KBM-7 (cell line): ENCODE results near the gene GPR137.

Experiments used
- DNase-seq: peaks from one replicate; pipeline ENCODE4 v3.0.0-alpha.2; 2015
- in situ Hi-C: fragments of 300-500 bp; cut with MboI; formaldehyde crosslinking; loops from 2 replicates; pipeline ENCODE4 v1.14.3; 2020; ENCODE audit warnings: low sequenced_read_pairs, low pct_unique_long_range_greater_than_20kb, mixed read lengths

GPR137 gene

DNA sequence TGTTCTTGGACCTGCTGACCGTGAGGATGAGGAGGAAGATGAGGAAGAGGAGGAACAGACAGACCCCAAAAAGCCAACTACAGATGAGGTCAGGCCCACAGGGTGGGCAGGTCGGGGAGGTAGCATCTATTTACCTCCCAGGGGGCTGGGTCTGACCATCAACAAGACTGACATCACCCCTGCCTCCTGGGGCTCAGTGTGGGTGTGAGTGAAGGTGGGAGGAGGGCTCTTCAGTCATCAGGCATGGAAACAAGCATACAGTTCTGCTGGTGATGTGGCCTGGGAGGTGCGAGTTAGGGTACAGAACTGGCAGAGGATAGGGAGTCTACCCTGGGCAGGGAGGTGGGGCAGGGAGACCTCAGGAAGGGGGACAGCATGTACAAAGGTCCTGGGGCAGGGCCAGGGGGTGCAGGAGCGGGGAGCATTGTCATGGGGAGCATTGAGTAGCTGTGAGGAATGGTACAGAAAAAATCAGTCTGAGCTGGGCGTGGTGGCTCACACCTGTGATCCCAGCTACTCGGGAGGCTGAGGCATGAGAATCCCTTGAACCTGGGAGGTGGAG, 25.4 kb upstream of the GPR137 start:
- DNase-seq = no peak
- in situ Hi-C loops = no loop called here

DNA sequence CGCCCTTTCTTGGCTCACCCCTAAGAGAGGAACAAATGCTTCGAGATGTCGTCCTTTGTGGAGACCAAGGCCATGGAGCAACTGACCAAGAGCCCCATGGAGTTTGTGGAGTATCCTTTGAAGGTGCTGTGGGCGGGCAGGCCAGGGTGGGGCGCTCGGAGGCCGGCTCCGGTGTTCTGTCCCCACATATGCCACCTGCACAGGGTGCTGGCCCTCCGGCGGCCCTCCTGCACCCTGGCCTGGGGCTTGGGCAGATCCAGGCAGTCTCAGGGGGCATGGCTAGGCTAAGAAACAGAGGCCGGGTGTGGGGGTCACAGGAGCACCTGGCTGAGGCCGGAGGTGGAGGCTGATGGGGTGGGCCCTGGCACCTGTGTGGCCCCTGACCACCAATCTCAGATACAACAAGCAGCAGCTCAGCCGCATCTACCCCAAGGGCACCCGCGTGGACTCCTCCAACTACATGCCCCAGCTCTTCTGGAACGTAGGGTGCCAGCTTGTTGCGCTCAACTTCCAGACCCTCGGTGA, 24.0 kb upstream of the GPR137 start:
- DNase-seq = no peak
- in situ Hi-C loops = no loop called here

DNA sequence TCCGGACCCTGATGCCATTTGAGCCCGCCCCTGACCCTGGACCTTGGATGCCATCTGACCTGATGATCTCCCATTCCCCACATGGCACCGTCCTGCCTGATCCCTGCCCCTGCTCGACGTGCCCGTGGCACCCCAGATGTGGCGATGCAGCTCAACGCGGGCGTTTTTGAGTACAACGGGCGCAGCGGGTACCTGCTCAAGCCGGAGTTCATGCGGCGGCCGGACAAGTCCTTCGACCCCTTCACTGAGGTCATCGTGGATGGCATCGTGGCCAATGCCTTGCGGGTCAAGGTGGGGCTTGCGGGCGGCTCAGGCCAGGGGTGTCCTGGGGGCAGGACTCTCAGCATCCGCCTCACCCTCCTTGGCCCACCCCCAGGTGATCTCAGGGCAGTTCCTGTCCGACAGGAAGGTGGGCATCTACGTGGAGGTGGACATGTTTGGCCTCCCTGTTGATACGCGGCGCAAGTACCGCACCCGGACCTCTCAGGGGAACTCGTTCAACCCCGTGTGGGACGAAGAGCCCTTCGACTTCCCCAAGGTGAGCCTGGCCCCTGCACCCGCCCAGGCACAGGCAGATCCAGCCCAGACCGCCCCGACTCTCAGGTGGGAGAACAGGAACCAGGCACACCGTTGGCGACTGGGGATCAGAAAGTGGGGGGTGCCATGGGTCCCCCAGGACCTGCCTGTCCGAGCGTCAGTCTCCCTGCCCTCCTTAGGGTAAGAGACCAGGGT, 23.2 kb upstream of the GPR137 start:
- in situ Hi-C loops = no loop called here
- DNase-seq = no peak

DNA sequence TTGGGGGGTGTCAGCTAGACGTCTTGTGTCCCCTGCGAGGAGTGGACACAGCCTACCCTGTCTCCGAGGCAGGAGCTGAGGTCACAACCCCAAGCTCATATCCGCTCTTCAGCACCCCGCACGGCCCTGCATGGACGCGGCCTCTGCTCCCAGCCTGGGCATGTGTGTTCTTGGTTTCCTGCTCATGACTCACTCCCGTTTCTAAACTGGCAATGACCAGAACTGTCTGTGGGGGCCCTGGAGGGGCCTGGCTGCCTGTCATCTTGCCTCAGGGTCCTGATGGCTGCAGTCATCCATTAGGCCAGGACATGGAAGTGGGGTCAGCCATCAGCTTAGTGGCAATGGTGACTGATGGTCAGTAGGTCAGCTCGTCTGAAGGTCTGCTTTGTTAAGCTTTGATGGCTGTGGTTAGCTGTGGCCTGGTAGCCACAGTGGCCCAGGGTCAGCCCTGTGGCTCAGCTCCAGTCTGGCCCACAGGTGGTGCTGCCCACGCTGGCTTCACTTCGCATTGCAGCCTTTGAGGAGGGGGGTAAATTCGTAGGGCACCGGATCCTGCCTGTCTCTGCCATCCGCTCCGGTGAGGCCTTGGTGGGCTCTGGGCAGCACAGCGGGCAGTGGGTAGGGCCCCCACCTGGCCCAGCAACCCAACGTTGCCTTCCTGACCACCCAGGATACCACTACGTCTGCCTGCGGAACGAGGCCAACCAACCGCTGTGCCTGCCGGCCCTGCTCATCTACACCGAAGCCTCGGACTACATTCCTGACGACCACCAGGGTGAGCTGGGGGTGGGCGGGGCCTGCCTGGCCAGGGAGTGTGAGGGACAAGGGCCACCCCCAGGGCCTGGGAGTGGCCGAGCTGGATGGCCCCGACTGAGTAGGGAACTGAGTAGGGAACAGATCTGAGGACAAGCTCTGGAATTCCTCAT, 22.4 kb upstream of the GPR137 start:
- no peak for DNase-seq
- in situ Hi-C loops = no loop called here

DNA sequence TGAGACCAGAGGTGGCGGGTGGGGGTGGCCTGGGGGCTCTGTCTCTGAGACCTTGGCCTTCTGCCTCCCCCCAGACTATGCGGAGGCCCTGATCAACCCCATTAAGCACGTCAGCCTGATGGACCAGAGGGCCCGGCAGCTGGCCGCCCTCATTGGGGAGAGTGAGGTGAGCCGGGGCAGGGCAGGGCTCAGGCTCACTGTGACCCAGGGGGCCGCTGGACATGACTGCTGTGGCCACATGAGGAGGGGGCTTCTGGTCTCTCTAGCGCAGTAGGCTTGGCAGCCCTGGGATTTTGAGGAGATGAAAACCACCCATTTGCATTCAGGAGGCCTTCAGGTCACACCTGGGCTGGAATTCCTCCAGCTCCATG, 21.7 kb upstream of the GPR137 start:
- in situ Hi-C loops = no loop called here
- DNase-seq = no peak

DNA sequence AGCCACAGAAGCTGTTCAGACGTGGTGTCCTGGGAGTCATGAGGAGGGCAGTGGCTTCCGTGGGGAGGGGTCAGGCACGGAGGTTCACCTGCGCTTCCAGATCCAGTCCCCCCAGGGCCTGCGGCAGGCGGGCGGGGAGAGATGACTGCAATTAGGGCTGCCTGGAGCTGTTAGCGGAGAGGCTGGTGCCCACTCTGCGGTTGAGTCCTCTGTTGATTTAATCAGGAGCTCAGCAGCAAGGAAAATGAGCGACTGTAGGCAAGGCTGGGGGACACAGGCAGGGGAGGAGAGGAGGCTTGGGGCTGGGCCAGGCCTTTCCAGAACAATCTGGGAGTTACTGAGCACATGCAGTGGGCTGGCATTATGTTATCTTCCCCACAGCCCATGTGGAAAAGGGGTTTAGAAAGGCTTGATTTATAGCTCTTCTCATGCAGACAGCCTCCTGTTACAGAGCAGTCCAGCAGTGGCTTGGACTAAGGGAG, 21.2 kb upstream of the GPR137 start:
- no peak for DNase-seq
- in situ Hi-C loops = no loop called here

DNA sequence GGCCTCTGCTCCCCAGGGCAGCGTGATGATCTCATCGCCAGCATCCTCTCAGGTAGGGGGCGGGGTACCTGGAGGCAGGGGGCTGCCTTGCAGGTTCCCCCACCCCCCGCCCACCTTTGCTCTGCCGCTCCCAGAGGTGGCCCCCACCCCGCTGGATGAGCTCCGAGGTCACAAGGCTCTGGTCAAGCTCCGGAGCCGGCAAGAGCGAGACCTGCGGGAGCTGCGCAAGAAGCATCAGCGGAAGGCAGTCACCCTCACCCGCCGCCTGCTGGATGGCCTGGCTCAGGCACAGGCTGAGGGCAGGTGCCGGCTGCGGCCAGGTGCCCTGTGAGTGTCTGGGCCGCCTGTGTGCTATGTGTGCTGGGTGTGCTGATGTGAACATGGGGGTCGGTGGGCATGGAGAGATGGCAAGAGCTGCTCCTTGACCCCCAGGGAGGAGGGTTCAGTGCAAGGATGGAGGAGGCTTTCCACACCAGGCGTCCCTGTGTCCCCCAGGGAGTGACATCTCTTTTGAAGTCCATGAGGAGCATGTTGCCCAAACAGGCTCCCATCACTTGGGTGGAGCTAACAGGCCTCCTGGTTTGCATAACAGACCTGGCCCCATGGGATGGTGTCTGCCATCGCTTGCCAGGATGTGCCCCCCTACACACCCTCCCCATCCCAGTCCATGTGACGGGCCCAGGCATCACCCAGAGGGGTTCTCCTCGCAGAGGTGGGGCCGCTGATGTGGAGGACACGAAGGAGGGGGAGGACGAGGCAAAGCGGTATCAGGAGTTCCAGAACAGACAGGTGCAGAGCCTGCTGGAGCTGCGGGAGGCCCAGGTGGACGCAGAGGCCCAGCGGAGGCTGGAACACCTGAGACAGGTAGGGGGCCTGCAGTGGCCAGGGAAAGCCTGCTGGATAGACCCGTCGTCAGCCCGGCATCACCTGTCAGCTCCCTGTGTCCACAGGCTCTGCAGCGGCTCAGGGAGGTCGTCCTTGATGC, 20.2 kb upstream of the GPR137 start:
- in situ Hi-C loops = no loop called here
- DNase-seq = no peak

DNA sequence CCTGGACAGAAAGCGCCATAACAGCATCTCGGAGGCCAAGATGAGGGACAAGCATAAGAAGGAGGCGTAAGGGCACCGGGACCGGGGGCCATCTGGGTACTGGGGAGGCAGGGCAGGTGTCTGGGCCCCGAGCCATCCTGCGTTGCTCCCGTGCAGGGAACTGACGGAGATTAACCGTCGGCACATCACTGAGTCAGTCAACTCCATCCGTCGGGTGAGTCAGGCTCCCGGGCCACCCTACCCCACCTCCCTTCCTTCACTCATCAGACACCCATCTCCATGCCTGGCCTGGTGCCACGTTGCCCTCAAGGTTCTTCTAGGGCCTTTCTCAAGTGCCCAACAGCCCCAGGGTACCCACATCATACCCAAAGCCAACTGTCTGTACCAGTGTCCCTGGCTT, 19.3 kb upstream of the GPR137 start:
- no peak for DNase-seq
- in situ Hi-C loops = no loop called here

DNA sequence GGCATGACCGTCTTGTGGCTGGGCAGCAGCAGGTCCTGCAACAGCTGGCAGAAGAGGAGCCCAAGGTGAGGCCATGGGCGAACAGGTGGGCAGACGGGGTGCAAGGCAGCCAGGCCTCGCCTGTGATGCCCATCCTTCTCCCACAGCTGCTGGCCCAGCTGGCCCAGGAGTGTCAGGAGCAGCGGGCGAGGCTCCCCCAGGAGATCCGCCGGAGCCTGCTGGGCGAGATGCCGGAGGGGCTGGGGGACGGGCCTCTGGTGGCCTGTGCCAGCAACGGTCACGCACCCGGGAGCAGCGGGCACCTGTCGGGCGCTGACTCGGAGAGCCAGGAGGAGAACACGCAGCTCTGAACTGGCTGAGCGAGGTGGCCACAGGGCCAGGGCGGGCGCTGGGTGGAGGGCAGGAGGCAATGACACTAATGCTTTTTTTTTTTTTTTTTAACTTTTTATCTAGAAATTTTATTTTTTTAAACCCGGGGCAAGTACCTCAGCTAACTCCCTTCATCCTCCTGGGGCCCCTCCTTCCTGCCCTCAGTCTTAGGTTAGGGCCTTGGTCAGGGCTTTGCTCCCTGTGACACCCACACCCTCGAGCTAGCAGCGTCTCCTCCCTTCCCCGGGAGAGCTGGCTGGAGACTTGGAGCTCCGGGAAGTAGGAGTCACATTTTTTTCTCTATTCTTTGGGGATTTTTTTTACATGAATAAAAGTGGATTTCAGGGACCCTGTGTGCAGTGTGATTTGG, 18.3 kb upstream of the GPR137 start:
- DNase-seq = no peak
- in situ Hi-C loops = no loop called here

DNA sequence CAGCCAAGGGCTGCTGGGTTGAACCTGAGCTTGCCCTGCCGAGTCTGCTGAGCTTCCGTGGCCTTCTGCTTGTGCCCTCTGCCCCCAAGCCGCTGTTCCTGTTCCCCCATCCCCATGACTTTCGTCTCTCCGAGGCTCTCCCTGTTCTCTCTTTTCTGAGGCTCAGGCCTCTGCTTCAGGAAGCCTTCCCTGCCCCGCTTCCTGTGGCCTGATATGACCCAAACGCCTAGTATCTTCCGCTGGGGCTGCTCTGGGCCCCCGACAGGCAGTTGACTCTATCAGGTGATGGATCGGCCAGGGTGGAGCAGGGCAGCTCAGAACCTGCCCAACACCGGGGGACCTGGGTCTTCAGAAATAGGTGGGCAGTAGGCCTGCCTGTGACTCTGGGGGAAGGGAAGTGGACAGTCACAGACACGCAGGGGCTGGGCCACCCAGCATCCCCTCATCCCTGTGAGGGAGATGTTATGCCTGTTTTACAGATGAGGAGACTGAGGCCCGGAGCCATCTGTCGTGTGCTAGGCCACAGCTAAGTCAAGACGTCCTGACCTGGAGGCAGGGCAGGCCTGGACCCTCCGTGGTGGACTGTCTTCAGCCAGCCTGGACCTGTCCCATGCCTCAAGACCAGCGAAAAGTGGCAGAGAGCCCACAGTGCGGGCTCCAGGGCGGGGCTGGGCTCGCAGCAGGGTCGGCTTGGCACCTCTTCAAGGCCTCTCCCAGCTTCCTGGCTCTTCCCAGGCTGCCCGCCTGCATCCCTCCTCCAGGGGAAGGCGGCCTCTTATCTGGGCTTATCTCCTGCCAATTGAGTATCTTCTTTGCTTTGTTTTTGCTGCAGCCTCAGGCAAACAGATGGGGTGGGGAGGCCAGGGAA, 17.4 kb upstream of the GPR137 start:
- in situ Hi-C loops = no loop called here
- peak; percentile 57 for DNase-seq

DNA sequence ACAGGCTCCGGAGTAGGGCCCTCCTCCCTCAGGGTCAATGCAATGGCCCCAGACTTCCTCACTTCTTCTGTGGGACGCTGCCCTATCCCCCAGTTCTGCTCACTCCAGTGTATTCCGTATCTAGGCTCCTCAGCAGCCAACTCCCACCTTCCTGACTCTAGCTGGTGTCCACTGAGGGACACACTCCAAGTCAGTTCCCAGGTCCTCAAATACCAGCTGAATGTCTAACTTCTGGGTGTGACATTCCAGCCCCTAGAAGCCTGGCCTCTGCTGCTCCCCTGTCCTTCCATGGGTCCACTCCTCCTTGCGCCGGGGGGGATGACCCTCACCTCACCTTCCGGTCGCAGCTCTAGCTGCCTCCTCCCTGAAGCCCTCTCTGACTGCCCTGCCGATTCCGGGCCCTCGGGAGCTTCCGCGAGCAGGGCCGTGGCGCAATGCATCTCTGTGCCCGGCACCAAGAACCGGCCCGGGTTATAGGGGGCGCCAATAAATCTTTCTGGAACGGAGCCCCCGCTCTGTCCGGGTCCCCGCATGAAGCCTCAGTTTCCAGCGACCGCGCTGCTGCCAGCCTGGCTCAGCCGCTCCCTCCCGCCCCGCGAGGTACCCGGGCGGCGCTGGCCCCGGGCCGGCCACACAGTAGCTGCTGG, 16.6 kb upstream of the GPR137 start:
- in situ Hi-C loops = no loop called here
- DNase-seq = peak; percentile 57

DNA sequence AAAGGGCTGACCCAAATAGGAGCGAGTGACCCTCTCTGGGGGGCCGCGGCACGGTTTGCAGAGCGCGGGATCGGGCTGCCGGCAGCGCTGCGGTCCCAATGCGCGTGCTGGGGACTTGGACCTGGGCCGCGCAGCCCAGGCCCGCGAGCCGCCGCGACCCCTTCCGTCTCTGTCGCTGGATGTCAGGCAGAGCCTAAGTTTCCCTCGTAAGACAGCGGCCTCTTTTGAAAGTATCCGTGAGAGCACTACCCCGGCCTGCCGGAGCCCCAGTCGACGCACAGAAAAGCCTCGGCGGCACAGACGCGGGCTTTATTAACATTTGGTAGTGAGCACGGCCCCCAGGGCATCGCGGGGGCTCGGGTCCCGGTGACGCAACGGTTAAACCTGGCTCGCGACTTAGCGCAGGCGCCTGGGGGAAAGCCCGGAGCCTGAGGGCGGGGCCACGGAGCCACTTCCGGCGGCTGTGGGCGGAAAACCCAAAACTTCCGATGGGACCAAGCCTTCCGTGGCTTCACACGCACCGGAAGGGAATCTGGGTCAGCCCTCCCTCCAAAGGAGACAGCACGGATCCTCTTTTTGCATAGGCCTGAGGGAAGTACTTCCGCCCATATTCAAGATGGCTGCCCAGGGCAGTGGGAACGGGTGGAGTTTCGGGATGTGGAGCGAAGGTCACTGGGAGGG, 16.0 kb upstream of the GPR137 start:
- in situ Hi-C loops = no loop called here
- peak; percentile 100 for DNase-seq

DNA sequence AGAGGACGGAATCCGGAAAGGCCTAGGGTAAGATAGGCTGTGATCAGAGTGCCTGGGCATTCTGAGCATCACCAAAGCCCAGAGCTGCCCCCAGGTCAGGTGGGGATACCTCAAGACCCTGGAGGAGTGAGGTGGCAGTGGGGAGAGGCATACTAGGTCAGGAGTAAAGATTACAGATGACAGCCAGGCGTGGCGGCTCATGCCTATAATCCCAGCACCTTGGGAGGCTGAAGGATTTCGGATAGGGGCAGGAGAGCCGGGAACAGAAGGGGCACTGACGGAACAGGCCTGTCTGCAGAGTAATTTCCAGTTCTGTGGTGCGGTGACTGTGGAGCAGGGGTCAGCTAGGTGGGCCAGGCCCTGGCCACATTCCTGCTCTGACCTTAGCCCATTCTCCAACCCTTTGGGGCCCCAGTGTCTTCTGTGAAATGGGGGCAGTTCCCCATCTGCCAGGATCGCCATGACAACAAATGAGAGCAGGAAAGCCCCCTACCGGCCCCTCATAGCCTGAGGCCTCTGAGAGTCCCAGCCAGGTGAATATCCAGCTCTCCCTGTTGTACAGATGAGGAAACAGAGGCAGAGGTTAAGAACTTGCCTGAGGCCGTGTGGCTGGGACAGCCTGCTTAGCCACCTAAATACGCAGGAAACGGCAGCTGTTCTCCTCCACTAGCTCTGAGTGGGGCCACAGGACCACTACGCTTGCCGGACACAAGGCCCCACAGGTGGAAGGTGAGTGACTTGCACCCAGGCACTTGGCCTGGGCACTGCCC, 10.4 kb upstream of the GPR137 start:
- in situ Hi-C loops = no loop called here

DNA sequence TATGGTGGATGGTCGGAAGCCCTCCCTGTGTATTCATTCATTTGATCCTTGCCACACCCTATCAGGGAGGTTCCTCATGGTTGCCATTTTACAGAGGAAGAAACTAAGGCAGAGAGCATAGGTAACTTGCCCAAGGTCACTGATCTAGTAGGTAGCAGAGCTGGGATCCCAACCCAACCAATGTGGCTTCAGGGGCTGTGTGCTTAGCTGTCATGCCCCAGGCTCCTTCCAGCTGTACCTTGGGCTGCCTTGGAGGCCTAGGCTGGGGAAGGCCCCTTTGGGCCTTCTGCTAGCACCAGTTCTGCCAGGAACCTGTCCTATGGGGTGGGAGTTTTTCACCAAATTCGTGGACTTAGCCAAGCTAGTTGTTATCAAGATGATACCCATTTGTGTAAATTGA, 9.8 kb upstream of the GPR137 start:
- no peak for DNase-seq
- in situ Hi-C loops = no loop called here

More for the DNA sequence above, 10.4 kb upstream of the GPR137 start:
- no peak for DNase-seq

DNA sequence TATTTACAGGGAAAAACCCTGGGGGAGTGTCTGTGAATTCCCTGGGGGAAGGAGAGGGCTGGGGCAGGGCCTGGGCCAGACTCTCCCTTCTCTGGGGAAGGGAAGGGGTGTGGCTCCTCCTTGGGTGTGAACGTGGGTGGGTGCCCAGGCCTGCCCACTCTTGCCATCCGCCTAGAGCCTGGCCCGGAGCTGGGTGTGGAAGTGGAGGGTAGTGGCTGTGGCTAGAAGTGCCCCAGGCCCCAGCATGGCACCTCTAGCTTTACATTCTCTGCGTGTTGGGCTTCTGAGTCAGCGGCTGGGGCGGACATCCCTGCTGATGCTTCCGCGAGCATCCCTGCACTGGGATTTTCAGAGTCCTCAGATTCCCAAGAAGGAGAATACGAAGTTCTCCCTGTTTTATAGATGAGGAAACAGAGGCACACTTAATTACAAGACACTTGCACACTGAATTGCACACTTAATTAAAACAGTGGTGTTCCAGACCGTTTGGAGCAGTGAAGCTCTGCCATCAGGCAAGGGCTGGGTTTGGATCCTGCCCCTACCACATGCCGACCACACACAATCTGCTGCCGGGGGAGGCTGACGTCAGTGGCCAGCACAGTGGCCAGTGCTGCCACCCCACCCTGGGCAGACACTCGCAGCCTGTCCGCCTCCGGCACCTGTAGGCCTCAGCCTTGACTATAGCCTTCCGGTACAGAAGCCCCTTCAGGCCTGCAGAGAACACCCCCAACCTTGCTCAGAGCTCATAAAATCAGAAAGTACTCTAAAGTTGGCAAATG, 8.8 kb upstream of the GPR137 start:
- in situ Hi-C loops = no loop called here

More for the DNA sequence above, 8.8 kb upstream of the GPR137 start:
- DNase-seq = no peak
